NCI-H748 treated with DMSO at 0.1 percent for 48 hours (cell line): ENCODE measurements around the gene STARD9.
"Not testable (repeated sequence)": the region's sequence is repeated elsewhere in the genome, so short reads cannot be mapped to it uniquely, and the experiment has no call there.

ENCODE experiments used
- DNase-seq: peaks from one replicate; lab custom pipeline; 2025; lab: John Stamatoyannopoulos, UW

Gene STARD9

DNA sequence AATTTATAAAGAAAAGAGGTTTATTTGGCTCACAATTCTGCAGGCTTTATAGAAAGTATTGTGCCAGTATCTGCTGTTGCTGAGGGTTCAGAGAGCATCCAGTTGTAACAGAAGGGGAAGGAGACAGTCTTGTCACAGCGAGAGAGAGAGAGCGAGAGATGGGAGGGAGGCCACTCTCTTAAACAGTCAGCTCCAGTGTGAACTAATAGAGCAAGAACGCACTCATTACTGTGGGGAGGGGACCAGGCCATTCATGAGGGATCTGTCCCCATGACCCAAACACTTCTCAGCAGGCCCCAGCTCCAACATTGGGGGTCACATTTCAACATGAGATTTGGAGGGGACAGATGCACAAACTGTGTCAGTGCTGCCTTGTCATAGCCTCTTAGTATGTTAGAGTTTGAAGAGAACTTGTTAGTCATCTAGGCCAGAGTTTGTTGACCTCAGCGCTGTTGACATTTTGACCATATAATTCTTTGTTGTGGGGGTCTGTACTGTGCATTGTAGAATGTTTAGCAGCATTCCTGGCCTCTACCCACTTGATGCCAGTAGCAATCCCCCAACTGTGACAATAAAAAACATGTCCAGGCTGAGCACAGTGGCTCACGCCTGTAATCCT, 15.3 kb downstream of the STARD9 start:
- no peak for DNase-seq

DNA sequence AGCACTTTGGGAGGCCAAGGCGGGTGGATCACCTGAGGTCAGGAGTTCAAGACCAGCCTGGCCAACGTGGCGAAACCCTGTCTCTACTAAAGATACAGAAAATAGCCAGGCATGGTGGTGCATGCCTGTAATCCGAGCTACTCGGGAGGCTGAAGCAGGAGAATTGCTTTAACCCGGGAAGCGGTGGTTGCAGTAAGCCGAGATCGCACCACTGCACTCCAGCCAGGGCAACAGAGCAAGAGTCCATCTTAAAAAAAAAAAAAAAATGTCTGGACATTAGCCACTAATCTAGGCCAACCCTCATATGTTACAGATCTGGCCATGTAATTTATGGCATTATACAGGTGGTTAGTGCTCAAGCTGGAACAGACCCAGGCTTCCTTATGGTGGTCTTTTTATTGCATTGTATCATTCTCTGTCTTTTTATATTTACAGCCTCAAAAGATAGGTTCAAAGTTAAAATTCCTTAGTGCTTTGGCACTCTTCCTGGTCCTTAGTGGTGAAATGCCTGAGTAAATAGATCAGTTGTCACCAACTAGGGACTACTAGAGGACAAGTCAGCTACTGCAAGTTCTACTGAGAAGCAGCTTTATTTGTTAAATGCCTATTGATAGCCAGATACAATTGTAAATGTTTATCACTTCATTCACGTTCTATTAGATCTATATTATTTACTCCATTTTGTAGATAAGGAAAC, 16.0 kb downstream of the STARD9 start:
- DNase-seq: no peak

DNA sequence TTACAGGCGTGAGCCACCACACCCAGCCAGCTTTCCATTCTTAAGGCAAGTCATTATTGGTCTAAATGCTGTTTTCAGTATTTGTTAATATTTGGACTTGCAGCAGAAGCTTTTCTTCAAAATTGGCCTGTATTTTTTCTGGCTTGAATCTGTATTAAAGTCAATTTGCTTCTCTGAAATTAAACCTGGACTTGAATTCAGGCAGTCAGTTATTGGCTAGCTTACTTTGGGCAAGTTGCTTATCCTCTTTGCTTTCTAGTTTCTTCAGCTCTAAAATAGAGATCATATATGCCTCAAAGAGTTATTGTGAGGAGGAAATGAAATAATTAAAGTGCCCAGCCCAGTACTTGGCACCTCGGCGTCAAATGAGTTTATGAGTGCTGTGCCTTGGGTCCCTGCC, 17.3 kb downstream of the STARD9 start:
- no peak for DNase-seq

DNA sequence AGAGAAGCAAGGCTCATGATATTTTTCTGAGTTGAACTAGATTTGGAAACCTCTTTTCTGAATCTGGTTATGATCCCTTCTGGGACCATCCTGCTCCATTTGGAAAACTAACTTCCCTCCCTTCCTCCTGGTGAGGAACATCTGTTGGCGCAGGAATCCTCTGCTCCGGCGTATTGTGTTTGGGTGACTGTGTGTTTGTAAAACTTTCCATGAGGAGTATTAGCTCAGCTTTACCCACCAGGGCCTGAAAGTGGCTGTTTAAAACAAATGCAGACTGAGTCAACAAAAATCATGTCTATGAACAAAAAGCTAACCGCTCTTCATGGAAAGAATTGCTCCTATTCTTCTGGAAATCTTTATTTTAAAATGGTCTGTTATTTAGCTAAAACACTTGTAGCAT, 17.7 kb downstream of the STARD9 start:
- no peak for DNase-seq

DNA sequence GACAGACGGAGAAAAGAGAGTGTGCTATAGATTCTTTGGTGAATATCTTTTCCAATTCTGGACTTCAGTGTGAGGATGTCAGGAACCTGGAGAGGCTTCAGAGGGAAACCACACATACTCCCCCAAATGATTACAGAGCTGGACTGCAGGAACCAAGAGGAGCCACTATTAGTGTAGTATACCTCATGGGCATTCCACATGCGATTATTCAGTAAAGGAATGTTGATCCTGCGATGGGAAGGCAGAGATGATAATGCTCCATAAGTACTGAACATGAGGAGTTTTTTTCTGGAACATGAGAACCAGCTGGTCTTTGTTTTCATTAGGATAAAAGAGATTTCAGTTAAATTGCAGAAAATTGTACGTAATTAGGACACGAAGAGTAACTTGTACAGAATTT, 18.7 kb downstream of the STARD9 start:
- no peak for DNase-seq

DNA sequence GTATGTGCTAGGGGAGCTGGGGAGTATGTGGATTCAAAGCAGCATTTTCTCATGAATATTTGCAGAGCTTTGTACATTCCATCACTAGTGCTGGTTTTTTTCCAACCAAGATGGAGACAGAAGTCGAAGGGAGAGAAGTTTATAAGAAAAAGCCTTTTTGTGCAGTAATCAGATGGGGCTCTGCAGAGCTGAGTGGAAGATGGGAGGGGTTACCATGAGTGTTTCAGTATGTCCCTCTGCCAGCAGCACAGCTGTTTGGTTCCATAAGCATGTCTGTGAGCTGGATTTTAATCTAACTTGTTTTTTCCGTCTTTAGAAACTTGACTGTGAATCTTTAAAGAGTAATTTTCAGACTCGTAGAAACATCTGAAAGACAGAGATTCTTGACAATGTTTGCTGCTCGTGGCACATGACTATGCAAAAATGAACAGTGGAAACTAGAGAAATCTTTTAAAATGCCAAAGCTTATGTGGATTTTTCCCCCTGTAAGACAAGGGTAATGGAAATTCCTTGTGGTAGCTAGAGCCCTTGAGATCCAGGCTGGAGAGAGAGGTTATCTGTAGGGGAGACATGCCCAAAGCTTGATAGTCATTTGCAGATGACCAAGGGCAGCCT, 20.3 kb downstream of the STARD9 start:
- no peak for DNase-seq

DNA sequence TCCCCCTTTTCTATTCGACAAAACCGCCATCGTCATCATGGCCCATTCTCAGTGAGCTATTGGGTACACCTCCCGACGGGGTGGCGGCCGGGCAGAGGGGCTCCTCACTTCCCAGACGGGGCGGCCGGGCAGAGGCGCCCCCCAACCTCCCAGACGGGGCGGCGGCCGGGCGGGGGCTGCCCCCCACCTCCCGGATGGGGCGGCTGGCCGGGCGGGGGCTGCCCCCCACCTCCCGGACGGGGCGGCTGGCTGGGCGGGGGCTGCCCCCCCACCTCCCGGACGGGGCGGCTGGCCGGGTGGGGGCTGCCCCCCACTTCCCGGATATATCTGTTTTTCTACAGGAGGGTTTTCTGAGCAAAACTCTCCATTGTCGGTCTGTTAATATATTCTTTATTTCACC, 25.9 kb downstream of the STARD9 start:
- not testable (repeated sequence) for DNase-seq

DNA sequence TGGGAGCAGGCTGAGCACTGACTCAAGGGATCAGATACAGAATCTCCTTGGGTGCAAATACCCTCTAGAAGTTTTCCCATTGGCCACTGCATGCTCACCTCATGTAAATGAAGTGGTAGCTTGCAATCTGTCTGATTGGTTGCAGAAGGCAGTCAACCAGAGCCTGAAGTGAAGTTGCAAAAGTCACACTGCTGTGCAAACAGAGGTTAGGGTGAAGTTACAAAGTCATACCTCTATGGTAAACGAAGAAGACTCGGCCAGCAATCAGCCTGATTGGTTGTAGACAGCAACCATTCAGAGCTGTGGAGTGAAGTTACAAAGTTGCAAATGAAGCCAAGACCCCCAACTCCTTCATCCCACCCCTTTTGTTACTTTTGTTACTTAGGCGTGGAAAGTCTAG, 27.1 kb downstream of the STARD9 start:
- DNase-seq: no peak

DNA sequence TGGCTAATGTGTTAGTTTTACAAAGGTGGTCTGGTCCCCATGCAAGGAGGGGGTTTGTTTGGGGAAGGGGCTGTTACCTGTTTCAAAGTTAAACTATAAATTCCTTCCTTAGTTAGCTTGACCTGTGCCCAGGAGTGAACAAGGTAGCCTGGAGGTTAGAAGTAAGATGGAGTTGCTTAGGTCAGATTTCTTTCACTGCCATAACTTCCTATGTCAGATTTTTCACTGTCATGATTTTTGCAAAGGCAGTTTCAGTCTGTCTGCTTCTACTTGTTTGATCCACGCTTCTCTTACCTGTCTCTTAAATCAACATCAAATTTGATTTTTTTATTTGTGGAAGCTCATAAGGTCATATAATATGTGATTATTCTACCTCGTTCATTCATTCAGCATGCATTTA, 28.6 kb downstream of the STARD9 start:
- DNase-seq: no peak

DNA sequence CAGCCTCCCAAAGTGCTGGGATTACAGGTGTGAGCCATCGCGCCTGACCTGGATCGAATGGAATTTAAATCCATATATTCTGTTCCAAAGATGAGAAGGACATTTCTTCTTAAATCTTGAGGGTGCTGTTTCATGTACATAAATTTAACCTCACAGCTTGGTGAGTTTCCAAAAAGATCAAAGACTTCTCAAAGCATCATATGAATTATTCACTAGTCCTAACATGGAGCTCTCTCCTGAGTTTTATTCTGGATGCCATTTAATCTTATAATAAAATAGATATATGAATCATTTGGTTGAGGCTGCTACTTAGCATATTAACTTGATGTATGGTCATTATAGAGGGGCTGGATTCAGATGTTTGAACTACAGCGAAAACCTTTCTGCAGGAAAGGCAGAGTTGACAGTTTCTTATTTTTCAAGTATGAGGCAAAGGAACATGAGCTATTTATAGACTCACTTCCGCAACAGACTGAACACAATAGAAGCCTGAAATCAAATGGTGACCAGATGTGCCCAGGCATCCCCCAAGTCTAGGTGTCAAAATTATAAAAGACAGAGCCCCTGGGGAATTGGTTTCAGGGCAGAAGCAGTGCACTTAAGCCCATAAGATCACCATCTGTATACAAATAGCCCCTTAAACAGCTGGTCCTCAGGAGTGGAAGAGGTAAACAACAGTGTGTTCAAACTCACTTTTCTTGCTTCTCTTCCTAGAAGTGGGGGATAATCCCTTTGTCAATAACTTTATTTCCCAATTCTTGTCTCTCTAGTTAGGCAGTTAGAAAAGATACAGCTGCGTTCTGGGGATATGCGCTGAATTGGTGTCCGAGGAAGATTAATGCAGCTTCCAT, 29.7 kb downstream of the STARD9 start:
- DNase-seq: no peak

DNA sequence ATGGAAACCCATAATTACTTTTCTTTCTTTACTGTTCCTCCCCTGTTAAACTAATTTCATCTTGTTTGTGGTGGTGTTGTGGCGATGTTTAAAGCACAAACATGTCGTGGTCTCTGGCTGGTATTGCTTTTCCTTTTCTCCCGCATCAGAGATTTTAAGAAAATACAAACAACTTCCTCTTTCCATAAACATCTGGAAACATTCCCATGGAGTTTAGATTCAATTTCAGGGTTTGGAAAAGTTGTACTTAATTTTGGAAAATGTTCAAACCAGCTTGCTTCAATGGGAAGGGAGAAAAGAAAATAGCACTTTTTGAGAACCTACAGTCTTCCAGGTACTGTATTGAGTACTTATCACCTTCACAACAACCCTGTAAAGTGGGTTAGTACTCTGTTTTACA, 30.4 kb downstream of the STARD9 start:
- DNase-seq: no peak

DNA sequence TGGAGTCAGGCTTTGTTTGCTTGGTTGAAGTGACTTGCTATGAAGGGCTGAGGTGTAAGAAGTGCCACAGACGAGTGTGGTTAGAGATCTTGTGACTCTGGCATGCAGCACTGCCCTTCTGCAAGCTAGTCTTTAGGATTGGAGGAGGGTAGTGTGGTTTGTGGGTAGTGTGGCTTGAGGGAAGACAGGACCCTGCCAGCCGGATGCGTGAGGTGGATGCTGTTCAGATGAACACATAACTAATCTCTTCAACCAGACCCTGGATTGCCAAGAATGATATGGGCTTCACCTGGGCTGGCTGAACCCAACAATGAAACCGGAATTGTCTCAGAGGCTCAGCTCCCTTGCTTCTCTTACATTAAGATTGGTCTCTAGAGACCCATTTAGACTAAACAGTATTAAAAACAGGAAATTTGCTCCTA, 32.7 kb downstream of the STARD9 start:
- DNase-seq: no peak

DNA sequence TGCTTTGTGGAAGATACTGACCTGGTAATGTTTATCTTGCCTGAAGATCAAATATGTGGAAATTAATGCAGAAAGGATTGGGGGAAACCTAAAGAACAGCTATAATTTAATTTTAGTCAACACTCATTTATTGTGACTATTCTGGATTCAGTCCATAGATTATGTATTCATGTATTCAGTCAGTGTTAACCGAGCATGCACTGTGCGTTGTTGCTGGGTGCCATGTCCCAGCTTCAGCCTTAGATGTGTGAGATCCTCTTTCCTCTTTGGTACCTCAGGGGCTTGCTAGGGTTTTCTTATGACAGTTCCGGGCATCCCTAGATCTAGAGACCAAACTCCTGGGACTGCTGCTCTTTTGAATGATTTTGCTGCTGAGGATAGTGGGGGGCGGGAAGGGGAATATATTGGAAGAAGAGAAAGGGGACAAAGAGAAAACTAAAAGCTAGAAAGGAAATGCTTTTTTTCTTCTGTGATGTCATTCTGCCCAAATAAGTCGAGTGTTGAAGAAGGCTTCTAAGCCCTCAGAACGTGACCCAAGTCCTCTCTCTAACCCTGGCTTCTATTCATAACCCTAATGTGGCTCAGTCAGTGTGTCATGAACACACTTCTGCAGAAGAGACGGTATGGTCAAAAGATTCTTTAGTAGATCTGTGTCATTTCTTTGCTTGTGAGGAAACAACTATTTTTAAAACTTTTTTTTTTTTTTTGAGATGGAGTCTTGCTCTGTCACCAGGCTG, 33.5 kb downstream of the STARD9 start:
- no peak for DNase-seq

DNA sequence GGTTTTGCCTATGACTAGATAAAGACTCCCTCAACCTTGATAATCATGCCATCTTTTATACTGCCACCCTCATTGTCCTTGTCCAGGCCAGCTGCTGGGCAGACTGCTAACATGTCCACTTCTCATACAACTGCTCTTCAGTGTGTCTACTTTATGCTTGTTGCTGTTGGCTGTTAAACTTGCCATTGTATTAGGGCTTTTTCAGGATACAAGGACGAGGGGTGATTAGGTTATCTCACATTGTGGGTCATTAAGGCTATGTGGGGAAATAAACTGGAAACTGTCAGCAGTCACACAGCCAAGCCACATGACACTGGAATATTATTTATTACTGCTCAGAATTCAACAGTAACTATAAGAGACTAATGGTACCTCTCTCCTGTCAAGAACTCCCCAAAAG, 36.1 kb downstream of the STARD9 start:
- no peak for DNase-seq

DNA sequence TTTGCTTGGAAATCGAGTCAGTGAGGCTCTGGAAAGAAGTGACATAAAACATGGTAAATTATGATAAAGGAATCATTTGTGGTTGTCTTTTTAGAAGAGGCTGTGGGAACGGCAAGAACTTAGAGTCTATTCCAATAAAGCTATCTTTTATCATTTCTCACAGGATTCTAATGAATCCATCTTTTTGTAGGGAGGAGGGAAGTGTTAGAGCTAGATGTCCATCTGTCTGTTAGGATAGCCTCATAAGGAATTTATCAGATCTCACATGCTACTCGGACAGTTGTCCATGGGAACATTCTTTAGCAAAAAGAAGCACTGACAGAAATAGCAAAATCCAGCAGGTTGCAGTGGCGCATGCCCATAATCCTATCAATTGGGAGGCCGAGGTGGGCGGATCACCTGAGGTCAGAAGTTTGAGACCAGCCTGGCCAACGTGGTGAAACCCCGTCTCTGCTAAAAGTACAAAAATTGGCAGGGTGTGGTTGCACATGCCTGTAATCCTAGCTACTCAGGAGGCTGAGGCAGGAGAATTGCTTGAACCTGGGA, 37.0 kb downstream of the STARD9 start:
- DNase-seq: no peak

DNA sequence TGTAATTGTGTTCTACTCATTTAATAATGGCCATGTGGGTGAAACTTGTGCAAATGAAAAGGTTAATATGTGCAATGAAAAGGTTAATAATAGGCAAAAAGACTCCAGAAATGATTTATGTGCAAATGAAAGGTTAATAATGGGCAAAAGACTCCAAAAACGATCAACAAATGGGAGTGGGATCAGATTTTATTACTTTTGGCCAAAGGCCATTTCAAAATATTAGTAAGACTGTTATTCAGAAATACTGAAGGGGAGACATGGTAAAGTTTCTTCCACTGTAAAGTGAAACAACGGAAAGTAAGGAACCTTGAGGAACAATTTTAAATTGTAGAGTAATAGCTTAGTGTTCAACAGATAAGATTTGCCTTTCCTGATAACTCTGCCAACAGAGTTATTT, 40.7 kb downstream of the STARD9 start:
- no peak for DNase-seq

DNA sequence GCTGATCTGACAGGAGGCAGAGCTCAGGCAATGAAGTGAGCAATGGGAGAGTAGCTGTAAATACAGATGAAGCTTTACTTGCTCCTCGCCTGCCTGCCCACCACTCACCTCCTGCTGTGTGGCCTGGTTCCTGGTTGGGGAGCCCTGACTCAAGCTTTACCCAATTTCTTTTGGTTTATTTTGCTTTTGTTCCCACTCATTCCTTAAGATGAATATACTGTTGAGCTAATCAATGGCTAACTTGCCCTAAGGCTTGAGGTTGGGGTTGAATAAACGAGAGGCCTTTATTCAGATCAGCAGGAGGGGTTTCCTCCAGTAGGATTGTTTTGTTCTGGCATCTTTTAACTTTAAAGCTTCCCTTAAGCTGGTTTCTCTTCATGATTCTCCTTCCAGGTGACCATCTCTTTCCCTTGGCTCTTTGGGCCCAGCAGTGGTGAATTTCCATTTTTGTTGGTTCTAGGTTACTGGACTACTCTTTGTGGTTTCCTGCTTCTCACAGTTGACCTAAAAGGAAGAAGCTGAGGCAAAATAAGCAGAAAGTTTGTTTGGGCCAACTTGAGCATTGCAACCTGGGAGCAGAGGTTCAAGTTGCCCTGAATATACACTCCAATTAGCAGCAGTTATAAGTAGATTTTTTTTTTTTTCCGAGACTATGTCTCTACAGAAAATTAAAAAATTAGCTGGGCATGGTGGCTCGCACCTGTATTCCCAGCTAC, 44.4 kb downstream of the STARD9 start:
- DNase-seq: no peak

DNA sequence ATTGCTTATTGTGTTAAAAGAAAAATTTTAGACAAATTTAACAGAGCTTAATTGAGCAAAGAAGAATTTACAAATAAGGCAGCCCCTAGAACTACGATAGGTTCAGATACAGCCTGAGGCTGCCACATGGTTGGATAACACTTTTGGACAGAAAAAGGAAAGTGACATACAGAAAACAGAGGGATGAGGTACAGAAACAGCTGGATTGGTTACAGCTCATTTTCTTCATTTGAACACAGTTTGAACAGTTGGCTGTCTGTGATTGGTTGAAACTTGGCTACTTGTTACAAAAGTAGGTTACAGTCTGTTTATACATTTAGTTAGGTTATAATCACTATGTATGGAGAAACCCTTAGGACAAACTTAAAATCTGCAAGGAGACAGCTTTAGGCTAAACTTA, 46.0 kb downstream of the STARD9 start:
- no peak for DNase-seq

DNA sequence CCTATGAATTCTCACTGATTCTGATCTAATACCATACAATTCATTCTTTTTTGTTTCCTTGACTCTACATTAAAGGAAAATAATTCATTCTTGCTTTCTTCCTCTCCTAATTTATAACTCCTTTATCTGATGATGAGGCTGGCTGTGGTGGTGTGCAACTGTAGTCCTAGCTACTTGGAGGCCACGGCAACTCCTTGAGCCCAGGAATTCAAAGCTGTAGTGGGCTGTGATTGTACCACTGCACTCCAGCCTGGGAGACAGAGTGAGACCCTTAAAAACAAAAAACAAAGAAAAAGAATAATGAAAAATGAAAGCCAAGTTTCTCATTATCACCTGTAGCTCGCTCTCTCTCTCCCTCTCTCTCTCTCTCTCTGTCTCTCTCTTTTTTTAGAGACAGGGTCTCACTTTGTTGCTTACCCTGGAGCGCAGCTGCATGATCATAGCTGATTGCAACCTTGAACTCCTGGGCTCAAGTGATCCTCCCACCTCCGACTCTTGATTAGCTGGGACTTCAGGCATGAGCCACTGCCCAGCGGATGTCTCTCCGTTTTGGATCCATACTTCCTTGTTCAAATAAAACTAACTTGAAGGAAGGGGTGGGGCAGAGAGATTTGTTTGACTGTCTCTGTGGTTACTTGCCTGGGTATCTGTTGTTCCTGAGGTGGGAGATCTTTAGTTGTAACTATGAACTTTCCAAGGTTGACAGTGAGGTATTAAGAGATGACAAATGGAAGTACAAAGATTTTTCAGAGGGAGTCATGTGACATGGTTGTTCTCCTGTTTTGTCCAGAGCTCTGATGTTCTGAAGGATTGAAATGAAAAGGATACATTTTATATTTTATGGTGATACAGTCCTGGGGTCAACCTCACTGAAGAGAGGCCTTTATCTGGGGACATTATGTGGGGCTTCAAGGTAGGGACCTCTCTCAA, 46.9 kb downstream of the STARD9 start:
- no peak for DNase-seq

DNA sequence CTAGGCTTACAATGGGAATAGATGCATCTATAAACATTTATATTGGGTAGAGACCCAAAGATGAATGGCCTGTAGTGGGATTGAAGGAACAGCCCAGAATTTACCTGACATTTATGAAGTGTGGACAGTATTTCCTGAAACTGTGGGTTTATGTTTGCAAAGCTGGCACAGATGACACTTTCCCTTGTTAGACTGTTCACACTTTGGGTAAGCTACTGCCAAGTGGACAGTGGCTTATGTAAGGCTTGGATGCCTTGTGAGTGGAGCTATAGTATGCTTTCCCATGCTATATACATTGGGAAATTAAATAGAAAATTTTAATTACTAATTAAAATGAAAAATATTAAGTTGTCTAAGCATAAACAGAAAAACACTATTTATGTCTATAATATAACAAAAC, 48.5 kb downstream of the STARD9 start:
- DNase-seq: no peak
